Nephron (organoid): Measurements from ENCODE around the gene HPS3.
A peak's percentile ranks its signal among the peaks of the same experiment; 100 is the strongest.

Experiments used
- H3K27ac Mint-ChIP-seq, 3 experiments: 2 replicates each; pipeline ENCODE4 v1.8.0; 2020; ENCODE audit warnings: mixed read lengths in 3 of 3, mild to moderate bottlenecking in 2 of 3, moderate library complexity in 1 of 3
- H3K27me3 Mint-ChIP-seq: 2 replicates; pipeline ENCODE4 v1.8.0; 2021; ENCODE audit warnings: low read depth, mild to moderate bottlenecking, moderate library complexity, mixed read lengths
- H3K36me3 Mint-ChIP-seq: 2 replicates; pipeline ENCODE4 v1.8.0; 2020; ENCODE audit warnings: low read depth, mixed read lengths
- H3K4me1 Mint-ChIP-seq: 2 replicates; pipeline ENCODE4 v1.8.0; 2020; ENCODE audit warnings: mixed read lengths
- H3K4me3 Mint-ChIP-seq, 3 experiments: 2 replicates each; pipeline ENCODE4 v1.8.0; 2020; ENCODE audit warnings: mild to moderate bottlenecking in 3 of 3, mixed read lengths in 3 of 3, moderate library complexity in 2 of 3
- H3K9me3 Mint-ChIP-seq: 2 replicates; pipeline ENCODE4 v1.8.0; 2020; ENCODE audit warnings: mixed read lengths
- TF ChIP-seq, protein P1 (sequence below), 3 experiments: fragments of 200-600 bp; sonication (generic); IDR thresholded peaks; one replicate each; pipeline ENCODE4 v1.5.0; 2021; ENCODE audit warnings: antibody characterized with exemption in 3 of 3; ENCODE audit not compliant: unreplicated experiment in 3 of 3

The HPS3 gene

DNA sequence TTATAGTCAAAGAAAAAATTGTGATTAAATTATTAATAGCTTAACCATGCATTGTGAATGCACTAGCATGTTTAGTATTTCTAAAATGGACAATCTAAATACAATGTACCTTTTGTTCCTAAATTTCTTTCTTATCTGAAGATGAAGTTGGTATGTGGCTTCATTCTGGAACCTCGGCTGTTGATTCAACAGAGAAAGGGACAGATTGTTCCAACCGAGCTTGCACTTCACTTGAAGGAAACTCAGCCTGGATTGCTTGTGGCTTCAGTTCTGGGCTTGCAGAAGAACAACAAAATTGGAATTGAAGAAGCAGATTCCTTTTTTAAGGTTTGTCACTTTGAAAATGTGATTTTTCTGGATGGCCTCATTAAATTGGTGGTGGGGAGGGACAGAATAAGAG, 32.6 kb downstream of the HPS3 start:
- no peak overlapping the region for H3K27ac Mint-ChIP-seq
- H3K4me1 Mint-ChIP-seq: no peaks in the 10 kb centered on the region
- no peak overlapping the region for H3K4me3 Mint-ChIP-seq
- H3K9me3 Mint-ChIP-seq: no peaks in the 10 kb centered on the region
- TF ChIP-seq, protein P1, sequence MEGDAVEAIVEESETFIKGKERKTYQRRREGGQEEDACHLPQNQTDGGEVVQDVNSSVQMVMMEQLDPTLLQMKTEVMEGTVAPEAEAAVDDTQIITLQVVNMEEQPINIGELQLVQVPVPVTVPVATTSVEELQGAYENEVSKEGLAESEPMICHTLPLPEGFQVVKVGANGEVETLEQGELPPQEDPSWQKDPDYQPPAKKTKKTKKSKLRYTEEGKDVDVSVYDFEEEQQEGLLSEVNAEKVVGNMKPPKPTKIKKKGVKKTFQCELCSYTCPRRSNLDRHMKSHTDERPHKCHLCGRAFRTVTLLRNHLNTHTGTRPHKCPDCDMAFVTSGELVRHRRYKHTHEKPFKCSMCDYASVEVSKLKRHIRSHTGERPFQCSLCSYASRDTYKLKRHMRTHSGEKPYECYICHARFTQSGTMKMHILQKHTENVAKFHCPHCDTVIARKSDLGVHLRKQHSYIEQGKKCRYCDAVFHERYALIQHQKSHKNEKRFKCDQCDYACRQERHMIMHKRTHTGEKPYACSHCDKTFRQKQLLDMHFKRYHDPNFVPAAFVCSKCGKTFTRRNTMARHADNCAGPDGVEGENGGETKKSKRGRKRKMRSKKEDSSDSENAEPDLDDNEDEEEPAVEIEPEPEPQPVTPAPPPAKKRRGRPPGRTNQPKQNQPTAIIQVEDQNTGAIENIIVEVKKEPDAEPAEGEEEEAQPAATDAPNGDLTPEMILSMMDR (IDR thresholded peaks at IDR 0.05; ENCODE audit: unreplicated experiment in 3 of 3): no peak
- no peaks in the 10 kb centered on the region for H3K27me3 Mint-ChIP-seq
- H3K36me3 Mint-ChIP-seq: peaks cover 55% of the 10 kb centered on the region

DNA sequence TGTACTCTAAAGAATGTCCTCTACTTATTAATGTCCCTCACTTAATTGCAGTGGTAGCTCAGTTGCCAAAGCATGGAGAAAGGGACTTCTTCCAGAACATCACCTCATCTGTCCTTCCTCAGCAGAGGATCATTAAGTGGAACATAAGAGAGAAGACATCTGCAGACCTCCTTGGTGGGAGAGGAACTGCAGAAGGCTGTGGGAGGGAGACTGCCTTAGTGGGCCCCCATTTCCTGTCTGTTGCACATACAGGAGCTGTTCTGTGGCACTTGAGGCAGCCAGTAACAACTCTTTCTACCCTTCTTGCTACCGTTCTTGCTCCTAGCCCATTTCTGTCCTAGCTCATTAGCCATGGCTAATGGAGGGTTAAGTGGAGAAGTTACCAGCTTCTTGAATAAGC, 33.6 kb downstream of the HPS3 start:
- H3K4me1 Mint-ChIP-seq: no peaks in the 10 kb centered on the region
- H3K36me3 Mint-ChIP-seq: peaks cover 54% of the 10 kb centered on the region
- no peaks in the 10 kb centered on the region for H3K27me3 Mint-ChIP-seq
- no peak overlapping the region for H3K27ac Mint-ChIP-seq
- H3K9me3 Mint-ChIP-seq: no peaks in the 10 kb centered on the region
- TF ChIP-seq, protein P1 (IDR thresholded peaks at IDR 0.05; ENCODE audit: unreplicated experiment in 3 of 3): no peak
- H3K4me3 Mint-ChIP-seq: no peak overlapping the region

DNA sequence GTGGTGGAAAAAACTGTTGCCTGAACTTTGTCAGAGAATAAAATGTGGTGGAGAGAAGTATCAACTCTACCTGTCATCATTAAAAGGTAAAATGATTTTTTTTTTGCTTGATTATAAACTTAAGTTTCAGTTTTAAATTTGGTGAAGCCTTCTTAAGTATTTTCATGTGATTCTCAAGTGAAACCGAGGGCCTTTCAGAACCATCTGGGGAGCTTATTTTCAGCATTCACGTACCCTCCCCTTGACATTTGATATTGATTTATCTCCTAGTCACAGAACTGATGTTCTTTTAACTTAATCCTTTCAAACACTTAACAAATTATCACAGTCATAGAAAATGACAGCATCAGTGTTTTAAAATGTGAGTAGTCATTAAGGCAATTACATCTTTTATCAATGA, 38.5 kb downstream of the HPS3 start:
- Mint-ChIP-seq H3K27ac (no peak overlapping the region), H3K27me3 (no peaks in the 10 kb centered on the region), H3K4me3 (no peak overlapping the region), H3K36me3 (peaks cover 63% of the 10 kb centered on the region), H3K4me1 (no peaks in the 10 kb centered on the region), H3K9me3 (no peaks in the 10 kb centered on the region)
- TF ChIP-seq, protein P1 (IDR thresholded peaks at IDR 0.05; ENCODE audit: unreplicated experiment in 3 of 3): no peak

DNA sequence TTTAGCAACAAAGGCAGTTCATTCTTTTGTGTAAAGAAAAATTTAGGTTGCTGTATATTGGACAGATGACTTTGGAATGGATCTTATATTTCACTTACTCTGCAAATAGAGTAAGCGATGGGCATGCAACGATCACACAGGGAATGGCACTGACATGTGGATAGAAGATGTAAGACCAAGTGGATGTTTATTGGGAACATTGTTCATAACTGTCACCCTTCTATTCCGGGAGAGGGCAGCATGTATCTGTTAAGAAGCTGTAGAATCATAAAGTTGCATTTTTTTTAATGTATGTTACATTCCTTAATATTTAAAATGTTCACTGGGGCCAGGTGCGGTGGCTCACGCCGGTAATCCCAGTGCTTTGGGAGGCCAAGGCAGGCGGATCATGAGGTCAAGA, 41.2 kb downstream of the HPS3 start:
- no peaks in the 10 kb centered on the region for H3K27me3 Mint-ChIP-seq
- H3K4me1 Mint-ChIP-seq: peaks cover 7% of the 10 kb centered on the region
- no peaks in the 10 kb centered on the region for H3K9me3 Mint-ChIP-seq
- H3K27ac Mint-ChIP-seq: no peak overlapping the region
- no peak overlapping the region for H3K4me3 Mint-ChIP-seq
- H3K36me3 Mint-ChIP-seq: peaks cover 69% of the 10 kb centered on the region
- TF ChIP-seq, protein P1 (IDR thresholded peaks at IDR 0.05; ENCODE audit: unreplicated experiment in 3 of 3): no peak

DNA sequence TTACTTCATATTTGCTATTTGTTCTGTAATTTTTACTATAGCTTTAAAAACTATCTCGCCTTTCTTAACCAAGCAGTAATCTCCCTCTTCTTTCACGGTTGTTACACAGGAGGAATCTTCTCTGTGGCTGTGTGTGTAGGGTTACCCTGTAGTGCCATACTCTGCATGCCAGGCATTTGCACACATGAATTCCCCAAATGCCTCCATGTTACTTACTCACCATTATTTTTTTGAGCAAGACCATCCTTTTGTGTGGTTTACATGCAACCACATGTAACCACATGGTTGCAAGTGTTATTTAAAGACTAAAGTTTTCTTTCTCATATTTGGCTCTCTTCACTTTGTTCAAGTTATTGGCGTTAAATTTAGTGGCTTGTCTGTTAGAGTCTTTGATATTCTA, 45.5 kb downstream of the HPS3 start:
- TF ChIP-seq, protein P1 (IDR thresholded peaks at IDR 0.05; ENCODE audit: unreplicated experiment in 3 of 3): no peak
- H3K36me3 Mint-ChIP-seq: peaks cover 64% of the 10 kb centered on the region
- no peak overlapping the region for H3K4me3 Mint-ChIP-seq
- peaks cover 3% of the 10 kb centered on the region for H3K9me3 Mint-ChIP-seq
- peaks cover 7% of the 10 kb centered on the region for H3K4me1 Mint-ChIP-seq
- peak overlapping the region; percentile 6 to 25 (median 13) for H3K27ac Mint-ChIP-seq
- H3K27me3 Mint-ChIP-seq: no peaks in the 10 kb centered on the region

DNA sequence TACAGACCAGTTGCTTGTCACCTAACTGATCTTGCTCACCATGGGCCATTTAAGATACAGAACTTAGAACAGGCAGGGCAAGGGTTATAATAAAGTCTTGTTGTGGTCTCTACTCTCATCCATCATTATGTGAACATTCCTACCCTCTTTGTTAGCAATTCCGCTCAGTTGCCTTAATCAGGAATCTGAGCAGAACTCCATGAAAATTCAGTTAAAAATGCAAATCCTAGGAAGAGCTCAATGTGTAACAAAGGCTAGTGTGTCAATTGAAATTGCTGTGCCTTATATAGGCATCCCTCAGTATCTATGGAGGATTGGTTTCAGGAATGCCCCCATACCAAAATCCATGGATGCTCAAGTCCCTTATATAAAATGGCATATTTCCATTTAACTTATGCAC, 47.7 kb downstream of the HPS3 start:
- no peaks in the 10 kb centered on the region for H3K27me3 Mint-ChIP-seq
- no peak overlapping the region for H3K4me3 Mint-ChIP-seq
- peaks cover 7% of the 10 kb centered on the region for H3K4me1 Mint-ChIP-seq
- peaks cover 51% of the 10 kb centered on the region for H3K36me3 Mint-ChIP-seq
- peaks cover 3% of the 10 kb centered on the region for H3K9me3 Mint-ChIP-seq
- TF ChIP-seq, protein P1 (IDR thresholded peaks at IDR 0.05; ENCODE audit: unreplicated experiment in 3 of 3): no peak
- no peak overlapping the region for H3K27ac Mint-ChIP-seq
